GM21367 (cell line): Measurements from ENCODE around the gene CHMP4B.

Source experiments
- ATAC-seq: cut with Tn5 transposase; IDR thresholded peaks from one replicate; pipeline ENCODE4 v1.9.1; 2021; ENCODE audit not compliant: unreplicated experiment

The CHMP4B gene, protein sequence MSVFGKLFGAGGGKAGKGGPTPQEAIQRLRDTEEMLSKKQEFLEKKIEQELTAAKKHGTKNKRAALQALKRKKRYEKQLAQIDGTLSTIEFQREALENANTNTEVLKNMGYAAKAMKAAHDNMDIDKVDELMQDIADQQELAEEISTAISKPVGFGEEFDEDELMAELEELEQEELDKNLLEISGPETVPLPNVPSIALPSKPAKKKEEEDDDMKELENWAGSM

DNA sequence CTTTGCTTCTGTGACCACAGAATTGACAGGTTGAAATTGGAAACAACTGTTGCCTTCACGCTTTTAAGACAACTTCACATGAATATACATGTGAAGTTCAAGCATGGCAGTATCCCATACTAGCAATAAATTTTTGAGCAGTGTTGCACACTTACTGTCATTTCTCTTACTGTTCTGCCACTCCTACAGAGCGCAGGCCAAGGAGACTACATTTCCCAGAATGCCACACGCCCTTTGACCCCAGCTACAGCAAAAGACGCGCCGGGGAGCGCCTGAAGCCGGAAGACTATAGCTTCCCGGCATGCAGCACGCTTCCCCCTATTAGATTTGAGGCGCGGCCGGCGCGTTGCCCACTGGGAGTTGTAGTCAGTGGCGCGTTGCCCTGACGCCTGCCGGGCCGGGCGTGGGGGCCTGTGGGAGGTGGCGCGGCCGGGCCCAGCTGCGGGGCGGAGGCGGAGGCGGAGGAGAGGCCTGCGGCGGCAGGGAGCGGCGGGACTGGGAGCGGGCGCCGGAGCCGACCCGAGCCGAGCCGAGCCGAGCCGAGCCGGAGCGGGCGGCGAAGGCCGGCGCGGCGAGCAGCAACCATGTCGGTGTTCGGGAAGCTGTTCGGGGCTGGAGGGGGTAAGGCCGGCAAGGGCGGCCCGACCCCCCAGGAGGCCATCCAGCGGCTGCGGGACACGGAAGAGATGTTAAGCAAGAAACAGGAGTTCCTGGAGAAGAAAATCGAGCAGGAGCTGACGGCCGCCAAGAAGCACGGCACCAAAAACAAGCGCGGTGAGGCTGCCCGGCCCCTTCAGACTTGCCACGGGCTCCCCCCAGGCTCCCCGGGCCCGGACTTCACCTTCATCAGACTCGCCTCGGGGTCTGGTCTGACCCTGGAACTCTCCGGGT lies at the start of gene CHMP4B:
Gene CHMP4B (plus strand): TSS at position 464 of the 891 bp plus-strand sequence. CDS start 121 bp downstream, at position 585.
- ATAC-seq: peak; percentile 91

DNA sequence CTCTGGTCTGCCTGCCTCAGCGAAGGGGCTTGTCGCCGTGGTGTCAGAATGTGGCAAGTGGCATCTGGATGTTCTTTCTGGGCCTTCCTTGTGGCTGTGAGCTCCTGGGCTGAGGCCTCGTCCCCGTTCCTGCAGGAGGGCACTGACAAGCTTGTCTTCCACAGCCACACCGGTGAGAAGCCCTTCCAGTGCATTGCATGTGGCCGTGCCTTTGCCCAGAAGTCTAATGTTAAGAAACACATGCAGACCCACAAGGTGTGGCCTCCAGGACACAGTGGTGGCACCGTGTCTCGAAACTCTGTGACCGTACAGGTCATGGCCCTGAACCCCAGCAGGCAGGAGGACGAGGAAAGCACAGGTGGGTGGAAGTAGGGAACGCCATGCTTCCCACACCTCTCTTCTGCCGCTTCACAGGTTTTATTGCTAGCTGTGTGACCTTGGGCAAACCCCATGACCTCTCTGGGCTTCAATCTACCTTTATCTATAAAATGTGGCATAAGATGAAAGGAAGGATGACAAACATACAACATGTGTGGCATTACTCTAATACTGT lies 49.4 kb upstream of the CHMP4B start:
- ATAC-seq: no peak

DNA sequence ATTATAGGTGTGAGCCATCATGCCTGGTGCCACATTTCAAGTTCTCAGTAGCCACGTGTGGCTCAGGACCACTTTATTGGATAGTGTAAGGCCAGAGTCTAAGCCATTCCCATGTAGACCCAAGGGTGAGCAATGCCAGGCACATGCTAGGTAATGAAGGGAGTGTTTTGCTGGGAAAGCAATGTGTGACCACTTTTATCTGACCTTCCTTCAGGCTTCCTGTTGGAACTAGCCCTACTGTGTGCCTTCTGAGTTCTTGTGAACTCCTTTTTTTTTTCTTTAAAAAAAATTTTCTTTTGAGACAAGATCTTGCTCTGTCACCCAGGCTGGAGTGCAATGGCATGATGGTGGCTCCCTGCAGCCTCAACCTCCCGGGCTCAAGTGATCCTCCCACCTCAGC lies 46.0 kb upstream of the CHMP4B start:
- no peak for ATAC-seq

DNA sequence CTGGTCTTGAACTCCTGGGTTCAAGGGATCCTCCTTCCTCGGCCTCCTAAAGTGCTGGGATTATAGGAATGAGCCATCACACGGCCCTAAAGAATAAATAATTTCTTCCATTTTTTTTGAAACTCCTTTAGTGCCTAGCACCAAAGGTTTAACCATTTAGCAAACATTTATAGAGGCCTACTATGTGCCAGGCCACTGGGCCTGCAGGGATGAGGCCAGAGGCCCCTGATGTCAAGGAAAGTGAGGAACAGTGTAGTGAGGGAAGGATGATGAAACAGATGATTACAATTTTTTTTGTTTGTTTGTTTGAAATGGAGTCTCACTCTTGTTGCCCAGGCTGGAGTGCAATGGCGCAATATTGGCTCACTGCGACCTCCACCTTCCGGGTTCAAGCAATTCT lies 45.6 kb upstream of the CHMP4B start:
- no peak for ATAC-seq

DNA sequence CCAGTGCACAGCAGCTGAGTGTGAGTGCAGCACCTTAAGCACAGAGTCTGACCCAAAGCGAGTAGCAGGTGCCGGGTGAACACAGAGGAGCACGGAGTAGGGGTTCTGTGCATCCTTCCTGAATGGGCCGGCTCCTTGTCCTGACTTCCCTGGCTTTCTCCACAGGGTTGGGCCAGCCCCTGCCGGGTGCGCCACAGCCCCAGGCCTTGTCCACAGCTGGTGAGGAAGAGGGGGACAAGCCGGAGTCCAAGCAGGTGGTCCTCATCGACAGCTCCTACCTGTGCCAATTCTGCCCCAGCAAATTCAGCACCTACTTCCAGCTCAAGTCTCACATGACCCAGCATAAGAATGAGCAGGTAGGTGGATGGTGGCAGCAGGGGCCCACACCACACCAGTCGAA lies 44.5 kb upstream of the CHMP4B start:
- no peak for ATAC-seq

DNA sequence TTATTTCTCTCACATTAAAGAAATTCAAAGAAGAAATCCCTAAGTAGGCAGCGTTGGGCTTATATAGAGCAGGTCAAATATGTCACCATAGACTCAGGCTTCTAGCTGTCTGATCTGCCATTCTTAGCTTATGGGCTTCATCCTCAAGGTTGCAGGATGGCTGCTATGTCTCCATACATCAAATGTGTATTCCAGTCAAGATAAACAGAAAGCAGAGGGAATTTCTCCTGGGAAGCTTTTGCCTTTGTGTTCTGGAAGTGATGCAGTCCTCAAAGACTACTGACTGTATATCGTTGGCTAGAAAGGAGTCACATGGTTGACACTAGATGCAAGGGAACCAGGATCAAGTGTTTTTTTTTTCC lies 43.4 kb upstream of the CHMP4B start:
- no peak for ATAC-seq

DNA sequence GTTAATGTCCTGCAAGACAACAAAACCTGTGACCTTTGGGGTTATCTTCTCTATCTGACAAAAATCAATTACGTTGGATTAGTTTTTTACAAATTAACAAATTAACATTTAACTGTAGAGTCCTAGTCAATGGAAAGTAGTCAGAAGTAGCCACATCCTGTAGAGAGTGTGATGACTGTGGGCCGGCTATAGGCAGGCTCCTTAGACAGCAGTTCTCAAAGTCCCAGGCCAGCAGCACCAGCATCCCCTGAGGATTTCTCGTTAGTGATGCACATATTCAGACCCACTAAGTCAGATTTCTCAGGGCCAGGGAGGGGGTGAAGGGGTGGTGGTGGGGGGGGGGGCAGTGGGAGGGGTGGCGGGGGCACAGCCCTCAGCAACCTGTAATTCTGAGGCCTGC lies 42.1 kb upstream of the CHMP4B start:
- ATAC-seq: no peak

DNA sequence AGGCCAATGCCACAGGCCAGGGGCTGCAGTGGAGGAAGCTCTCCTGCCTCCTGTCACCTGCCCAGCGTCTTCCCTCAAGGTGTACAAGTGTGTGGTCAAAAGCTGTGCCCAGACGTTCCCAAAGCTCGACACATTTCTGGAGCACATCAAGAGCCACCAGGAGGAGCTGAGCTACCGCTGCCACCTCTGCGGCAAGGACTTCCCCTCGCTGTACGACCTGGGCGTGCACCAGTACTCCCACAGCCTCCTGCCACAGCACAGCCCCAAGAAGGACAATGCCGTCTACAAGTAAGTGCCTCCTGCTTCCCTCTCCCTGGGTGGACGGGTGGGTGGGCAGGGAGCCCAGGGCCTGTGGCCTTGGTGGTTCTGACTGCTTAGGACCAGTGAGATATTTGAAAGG lies 41.1 kb upstream of the CHMP4B start:
- ATAC-seq: no peak

DNA sequence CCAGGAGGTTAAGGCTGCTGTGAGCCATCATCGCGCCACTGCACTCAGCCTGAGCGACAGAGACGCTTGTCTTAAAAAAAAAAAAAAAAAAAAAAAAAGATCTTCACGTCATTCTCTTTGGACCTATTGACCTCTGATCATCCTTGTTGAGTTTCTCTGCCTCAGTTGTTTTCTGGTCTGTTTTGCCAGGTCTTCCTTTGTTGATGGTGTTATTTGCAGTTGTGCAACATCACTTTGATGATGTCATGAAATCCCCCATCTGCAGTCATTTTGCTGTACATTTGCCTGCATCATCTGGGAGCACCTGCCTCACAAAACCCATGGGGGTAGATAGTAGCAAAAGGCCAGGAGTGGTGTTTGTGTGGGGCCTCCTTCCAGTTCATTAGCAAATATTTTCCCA lies 39.2 kb upstream of the CHMP4B start:
- ATAC-seq: no peak

DNA sequence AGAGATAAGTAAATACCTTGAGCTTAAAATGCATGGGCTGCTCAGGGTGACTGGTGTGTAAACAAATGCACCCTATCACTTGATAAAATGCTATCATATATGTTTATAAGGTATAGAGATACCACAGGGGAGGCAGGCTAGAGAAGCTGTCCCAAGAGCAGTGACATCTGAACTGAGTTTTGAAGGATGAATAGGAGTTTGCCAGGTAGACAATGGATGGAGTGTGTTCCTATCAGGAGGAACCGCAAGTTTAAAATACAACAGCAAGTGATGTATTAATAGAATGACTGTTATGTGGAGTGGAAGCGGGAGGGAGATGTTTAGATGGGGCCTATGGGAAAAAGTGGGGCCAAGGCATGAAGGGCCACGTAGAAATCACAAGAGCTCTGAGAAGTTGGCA lies 38.7 kb upstream of the CHMP4B start:
- no peak for ATAC-seq

DNA sequence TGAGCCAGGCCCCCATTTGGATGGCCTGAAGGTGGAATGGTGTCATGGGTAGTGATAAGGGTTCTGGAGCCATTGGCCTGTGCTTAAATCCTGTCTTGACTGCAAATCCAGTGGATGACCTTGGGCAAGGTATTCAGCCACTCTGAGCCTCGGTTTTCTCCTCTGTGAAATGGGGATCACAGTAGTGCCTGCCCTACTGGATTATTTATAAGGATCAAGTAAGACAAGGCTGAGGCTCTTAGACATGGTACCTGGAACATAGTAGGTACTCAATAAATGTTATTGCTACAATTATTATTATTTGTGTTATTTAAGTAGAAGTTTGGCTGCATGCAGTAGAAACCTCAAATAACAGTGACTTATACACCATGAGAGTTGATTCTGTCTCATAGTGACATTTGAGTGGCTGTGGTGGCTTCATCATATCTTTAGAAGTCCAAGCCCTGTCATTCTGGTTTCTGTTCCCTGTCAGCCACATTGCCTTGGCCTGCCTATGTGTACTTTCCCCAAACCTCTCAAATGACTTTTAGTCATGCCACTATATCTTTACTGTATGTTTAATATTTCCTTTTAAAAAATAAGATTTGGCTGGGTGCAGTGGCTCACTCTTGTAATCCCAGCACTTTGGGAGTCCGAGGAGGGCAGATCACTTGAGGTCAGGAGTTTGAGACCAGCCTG lies 37.6 kb upstream of the CHMP4B start:
- peak; percentile 65 for ATAC-seq

DNA sequence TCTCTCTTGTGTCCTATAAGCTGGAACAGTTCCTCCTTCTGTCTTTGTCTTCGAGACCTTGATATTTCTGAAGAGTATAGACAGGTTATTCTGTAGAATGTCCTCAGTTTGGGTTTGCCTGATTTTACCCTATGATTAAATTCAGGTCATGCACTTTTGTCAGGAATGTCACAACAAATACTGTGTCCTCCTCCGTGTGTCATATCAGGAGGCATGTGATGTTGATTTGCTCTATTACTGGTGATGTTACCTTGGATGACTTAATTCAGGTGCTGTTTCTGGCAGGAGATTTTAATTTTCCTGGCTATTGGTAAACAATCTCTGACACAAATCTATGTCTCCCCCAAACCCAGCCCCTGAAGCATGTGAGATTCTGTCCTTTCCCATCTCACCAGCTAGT lies 33.3 kb upstream of the CHMP4B start:
- ATAC-seq: no peak

DNA sequence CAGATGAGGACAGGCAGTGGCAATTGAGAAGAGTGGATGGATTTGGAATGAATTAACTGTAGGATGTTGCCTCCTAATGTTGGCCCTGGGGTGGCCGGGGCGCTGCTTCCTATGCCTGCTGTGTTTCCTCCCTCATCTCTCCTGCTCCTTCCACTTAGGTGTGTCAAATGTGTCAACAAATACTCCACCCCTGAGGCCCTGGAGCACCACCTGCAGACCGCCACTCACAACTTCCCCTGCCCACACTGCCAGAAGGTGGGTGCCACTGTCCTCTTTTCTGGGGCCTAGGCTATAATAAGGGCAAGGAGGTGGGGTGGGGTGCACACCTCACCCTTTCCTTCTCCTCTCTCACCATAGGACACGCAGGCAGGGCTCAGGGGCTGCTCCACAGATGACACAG lies 30.0 kb upstream of the CHMP4B start:
- ATAC-seq: no peak

DNA sequence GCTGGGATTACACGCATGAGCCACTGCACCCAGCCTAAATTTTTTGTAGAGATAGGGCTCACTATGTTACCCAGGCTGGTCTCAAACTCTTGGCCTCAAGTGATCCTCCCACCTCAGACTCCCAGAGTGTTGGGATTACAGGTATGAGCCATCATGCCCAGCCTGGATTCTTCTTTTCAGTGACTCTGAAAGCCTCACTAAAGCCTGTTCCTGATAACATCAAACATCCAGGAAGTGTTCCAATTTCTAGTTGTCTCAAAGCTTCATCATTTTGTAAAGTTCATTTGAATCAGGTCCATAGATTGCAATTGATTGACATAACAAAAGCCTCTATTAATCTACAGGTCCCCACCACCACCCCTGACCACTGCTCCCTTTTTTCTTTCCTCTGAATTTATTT lies 29.2 kb upstream of the CHMP4B start:
- ATAC-seq: no peak

DNA sequence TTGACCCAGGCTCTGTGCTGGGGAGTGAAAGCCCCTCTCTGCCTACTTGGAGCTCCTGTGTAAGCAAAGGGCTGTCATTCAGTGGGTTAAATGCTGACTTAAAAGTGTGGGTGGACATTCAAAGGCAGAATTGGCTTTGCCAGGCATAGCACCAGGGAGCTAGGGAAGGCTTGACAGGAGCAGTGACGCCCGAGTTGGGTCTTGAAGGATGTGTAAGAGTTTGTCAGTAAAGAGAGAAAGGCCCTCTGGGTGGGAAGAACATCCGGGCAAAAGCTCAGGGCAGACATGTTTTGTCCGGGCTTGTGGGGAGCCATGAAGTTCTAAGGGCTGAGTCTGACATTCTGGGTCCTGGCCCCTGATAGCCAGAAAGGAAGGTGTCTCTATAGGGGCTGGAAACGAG lies 27.9 kb upstream of the CHMP4B start:
- ATAC-seq: no peak

DNA sequence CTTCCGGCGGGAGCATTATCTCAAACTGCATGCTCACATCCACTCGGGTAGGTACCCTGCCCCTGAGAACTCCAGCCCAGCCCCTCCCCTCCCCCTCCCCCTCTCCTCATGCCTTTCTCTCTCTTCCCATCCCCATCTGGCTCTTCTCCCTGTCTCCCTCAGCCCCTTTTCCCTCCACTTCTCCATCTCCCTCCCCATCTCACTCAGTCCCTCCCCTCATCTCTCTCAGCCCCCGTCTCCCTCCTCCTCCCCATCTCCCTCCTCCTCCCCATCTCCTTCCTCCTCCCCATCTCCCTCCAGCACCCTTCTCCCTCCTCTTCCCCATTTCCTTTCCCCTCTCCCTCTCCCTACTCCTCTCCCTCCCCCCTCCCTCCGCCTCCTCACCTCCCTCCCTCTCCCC lies 27.3 kb upstream of the CHMP4B start:
- no peak for ATAC-seq

DNA sequence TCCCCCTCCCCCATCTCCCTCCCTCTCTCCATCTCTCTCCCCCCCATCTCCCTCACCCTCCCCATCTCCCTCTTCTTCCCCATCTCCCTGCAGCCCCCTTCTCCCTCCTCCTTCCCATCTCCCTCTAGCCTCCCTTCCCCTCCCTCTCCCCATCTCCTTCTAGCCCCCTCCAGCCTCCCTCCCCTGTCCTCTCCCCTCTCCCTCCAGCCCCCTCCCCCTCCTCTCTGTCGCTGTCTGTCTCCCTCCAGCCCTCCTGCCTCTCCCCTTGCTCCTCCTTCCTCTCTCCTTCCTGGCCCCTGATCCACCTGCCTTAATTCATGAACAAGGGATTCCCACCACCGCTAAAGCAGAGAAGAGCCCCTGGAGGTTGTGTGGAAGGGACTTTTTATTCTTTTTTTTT lies 26.9 kb upstream of the CHMP4B start:
- ATAC-seq: no peak

DNA sequence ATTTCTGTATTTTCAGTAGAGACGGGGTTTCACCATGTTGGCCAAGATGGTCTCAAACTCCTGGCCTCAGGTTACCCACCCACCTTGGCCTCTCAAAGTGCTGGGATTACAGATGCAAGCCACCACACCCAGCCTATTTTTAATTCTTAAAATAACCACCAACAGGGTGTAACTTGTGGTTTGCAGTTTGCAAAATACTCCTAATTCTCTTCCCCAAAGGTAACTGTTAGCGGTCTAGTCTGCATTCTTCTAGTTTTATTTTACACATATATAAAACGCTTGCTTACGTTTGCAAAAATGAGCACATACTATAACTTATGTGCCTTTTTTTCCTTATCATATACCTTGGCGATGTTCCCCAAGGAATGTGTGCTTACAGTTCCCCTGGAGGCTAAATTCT lies 25.6 kb upstream of the CHMP4B start:
- no peak for ATAC-seq

DNA sequence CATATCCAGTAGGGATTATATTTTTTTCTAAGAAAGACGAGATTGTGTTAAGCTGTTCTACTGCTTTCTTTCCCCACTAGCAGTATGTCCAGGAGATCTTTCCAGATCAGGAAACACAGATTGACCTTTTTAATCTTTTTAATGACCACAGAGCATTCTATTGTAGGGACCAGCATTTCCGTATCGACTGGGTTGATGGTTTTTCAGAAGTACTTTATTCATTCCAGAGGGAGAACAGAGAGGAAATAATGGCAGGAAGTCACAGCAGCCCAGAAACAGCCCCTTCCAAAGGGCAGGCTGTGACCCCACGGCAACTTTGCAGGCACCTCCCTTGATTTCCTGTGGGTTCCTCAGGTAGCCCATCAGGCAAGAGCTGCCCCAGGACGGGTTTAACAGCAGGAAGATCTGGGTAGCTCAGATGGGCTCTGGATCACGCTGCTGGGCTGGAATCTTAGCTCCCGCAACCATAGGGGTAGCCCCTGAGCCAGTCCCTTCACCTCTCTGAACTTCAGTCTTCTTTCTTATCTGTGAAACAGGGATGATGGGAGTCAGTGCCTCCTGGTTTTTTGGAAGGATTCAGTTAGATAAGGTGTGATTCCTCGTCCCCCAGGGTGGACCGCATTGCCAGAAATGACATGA lies 23.8 kb upstream of the CHMP4B start:
- ATAC-seq: no peak

DNA sequence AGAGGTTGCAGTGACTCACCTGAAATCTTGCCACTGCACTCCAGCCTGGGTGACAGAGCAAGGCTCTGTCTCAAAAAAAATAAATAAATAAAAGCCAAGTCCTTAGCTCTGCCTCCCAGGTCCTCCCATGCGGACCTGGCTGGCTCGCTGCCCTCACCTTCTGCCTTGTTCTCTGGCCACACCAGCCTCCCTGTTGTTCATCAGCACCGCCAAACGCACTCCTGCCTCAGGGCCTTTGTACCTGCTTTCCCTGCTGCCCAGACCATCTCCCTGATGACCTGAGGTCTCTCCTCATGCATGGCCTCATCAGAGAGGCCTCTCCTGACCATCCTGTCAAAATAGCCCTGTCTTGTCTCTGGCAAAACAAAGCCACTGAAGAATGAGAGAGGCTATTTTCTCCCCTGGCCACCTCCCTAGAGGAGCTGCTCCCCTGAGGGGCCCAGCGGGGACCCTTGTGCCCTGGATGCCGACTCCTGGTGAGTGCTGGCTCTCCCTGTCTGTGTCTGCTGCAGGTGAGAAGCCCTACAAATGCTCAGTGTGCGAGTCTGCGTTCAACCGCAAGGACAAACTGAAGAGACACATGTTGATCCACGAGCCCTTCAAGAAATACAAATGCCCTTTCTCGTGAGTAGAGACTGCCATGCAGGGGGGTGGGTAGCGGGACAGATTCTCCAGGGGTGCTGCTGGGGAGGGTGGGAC lies 22.6 kb upstream of the CHMP4B start:
- ATAC-seq: no peak
